Femur (tissue), 1 donor: ENCODE results near the gene ZNHIT6.

ENCODE experiments used
- DNase-seq: peaks from one replicate; pipeline ENCODE4 v3.0.0-alpha.2; 2017

ZNHIT6 gene

DNA sequence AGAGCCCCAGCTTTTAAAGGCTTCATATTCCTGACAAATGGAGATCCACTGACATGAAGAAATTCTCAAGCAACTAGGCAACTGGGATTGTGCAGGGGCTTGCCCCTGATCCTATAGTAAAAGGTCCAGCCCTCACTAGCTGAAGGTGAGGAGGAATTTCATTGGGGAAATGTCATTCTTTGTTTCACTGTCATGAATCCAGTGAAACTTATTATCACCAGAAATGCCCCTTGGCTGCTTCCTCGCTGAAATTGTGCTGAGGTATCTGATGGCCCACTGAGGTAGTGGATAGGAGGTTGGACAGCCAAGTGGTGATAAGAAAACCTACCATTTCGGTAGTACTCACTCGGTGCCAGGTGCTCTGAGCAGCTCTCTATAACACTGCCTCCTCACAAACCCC, 91.5 kb downstream of the ZNHIT6 start:
- no peak for DNase-seq

DNA sequence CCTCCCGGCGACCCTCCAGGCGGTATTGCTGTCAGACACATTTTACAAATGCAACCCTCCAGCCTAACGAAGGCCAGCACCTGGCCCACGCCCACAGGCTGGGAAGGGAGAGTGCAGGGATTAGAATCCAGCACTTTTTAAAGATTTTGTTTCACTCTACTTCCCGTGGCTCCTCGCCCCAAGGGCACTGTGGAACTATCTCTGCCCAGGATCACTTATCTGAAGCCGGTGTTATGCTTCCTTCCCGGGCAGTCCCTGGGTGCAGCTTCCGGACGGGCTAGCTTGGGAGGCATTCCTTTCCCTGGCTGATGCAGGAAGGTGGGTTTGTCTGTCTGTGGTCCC, 91.9 kb downstream of the ZNHIT6 start:
- DNase-seq = no peak

GRCh38 chr1:85615586-85616363, 92.5 kb downstream of the ZNHIT6 start:
- DNase-seq = peak; percentile 33

DNA sequence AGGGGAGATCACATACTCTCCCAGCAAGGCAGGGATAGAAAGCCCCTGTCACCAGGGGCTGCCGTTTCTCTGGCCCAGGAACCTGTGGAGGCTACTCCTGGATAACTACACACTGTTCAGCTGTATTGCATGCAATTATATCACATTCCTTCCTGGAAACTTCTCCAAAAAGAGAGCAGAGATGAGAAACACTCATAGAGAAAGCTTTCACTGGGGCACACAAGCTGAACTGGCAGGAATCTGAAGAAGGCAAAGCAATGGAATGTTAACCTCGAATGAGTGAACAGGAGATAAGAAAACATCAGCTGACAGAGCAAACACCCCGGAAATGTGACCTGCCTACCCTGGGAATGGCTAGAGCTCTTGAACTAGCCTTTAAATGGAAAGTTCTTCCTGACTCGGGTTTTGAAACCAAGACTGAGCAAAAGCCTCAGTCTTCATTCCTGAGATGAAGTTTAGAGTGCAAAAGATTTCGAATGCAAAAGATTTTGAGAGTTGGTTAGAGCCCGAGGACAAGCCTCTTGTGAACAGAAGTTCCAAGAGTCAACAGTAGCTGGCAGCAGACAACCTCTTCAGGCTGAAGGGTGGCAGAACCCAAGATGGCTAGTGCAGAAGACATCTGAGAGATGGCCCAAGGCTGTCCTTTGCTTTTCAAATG, 95.4 kb downstream of the ZNHIT6 start:
- no peak for DNase-seq

DNA sequence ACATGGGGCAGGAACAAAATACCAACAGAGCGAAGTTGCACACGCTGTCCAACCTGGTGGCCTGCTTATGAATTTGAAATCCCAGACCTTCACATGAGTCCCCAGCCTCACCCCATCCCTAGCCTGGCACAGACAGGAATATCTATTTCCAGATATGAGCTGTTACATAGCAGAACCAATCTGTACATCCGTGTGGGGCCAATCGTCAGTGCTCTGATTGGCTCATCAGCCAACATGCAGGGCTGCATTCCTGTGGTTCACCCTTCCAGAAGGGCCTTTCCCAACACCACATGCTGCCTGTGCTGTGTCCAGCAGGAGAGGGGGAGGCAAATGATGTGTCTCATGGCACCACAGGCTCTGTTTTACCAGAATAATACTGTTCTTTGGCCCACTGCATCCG, 96.4 kb downstream of the ZNHIT6 start:
- DNase-seq = peak; percentile 82

DNA sequence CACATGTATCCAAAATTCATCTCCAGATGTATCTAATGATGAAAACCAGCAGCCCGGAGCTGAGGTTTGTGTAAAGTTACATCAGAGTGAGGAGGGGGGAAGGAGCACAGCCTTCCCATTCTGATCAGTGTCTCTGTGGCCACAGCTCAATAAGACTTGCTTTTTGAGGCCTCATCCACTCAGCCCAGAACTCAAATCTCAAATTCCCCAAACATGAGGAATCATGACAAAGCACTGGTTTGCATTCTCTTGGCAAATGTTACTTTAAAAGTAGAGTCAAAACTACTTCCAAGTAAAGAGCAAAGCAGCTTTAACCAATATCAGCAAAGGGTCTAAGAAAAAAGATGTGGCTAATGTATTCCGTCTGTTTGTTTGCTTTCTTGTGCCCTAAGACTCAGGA, 96.8 kb downstream of the ZNHIT6 start:
- DNase-seq = peak; percentile 47

- DNase-seq = no peak
Observed at GRCh38 chr1:85609976-85610375, 98.3 kb downstream of the ZNHIT6 start.

DNA sequence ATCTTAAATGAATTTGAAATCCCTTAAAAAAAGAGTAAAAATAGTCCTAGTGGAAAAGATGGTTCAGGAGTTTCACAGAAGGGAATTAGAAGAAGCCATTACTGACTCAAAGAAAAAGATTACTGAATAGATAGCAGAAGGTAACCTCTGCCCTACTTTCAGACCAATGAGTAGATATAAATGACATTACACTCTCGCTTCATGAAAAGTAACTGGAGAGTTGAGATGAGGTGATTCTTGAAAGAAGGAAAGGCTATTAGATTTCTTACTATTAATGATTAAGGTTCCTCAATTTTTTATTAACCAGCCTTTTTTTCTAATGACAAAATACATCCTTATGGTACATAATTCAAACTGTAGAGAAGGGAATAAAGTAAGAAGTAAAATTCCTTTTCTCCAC, 99.4 kb downstream of the ZNHIT6 start:
- no peak for DNase-seq

GRCh38 chr1:85607921-85608265, 100.3 kb downstream of the ZNHIT6 start:
- DNase-seq = no peak

GRCh38 chr1:85607126-85607920, 100.9 kb downstream of the ZNHIT6 start:
- DNase-seq = peak; percentile 46

DNA sequence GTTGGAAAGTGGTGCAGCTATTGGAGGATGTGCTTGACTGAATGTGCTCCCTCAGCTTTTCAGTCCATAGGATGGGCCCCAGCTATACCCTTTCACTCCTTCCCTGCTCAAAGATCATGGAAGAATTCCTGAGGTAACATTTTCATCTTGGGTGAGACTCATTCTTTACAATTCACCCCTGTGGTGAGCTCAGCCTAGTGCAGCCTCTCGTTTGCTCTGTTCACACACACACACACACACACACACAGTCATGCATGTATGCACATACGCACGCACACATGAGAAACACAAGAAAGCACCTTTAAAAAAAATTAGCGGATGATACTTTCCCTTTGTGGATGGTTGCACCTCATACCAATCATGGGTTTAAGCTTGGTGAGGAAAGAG, 101.8 kb downstream of the ZNHIT6 start:
- DNase-seq = no peak

GRCh38 chr1:85605484-85606413, 102.5 kb downstream of the ZNHIT6 start:
- DNase-seq = no peak

DNA sequence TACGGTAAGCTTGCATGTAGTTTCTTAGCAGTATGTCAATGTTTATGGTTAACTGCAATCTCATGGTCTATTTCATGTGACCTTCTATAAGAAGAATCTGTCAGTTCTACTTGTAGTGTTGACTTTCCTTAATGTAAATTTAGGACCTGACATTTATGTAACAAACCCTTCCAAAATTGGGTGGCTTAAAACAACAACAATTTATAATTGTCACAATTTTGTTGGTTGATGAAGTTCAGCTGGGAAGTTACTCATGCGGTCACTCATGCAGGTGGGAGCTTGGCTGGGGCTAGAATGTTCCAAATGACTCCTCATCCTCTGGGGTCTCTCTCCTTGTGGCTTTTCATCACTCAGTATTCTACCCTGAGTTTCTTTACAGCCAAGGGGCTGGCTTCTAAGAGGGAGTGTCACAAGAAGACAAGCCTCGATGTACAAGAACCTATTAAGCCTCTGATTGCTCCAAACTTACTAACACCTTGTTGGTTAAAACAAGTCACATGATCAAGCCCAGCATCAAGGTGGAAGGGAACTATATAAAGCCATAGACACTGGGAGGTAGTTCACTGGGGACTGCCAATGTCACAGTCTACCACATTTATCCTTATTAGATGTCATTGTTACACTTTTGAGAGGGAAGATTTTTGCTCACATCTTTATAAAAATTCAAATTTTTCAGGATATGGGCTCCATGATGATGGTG, 103.8 kb downstream of the ZNHIT6 start:
- DNase-seq = no peak

DNA sequence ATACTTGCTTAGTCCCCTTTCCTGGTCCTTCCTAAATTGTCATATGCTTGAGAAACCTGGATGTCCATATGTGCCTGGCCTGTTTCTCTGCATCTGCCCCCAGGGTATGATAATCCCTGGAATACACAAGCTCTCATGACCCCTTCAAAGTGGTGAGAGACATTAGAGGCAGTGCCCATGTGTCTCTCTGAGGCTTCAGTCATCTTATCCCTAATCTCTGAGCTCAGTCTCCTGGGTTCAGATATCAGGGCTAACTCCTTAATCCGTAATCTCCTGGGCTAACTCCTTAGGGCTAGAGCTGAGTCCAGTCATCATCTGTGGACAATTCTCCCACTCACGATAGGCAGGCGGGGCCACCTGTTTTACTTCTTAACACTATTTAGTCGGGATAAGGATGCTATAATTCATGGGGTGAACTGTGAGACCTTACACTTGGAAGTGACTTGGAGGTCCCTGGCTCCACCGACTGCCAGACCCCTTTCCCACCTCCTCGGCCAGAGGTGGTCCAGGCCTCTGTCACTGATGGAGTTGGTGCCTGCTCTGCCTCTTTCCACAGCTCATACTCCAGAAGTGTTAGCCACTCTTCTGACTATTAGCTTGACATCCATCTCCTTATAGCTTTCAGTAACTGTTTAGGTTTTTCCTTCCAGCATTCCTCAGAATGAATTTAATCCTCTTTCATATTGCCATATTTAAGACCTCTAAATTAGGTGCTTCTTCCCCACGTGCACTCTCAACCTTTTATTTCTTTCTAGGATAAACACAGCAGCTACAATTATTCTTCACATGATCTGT, 105.0 kb downstream of the ZNHIT6 start:
- DNase-seq = no peak

GRCh38 chr1:85602571-85602970, 105.7 kb downstream of the ZNHIT6 start:
- DNase-seq = no peak

DNA sequence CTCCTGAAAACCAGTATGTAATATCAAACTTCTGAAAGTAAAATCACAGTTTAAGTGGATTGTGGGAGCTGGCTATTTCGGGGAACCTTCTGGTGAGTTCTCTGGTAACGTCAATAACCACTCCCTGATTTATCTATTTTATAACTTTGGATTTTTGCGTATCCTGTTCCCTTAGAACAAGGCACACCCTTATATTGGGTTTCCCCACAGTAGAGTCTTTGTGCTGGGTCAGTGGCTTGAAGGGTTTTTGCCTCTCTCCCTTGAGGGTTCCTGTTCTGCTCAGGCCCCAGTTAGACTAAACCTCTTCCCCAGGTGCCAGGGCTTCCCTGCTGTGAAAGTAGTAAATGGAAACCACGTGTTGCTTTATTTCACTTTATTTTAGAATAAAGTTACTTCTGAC, 106.3 kb downstream of the ZNHIT6 start:
- no peak for DNase-seq

- no peak for DNase-seq
Observed at GRCh38 chr1:85599681-85600080, 108.6 kb downstream of the ZNHIT6 start.
